Mucosa of descending colon (tissue), 3 donors: ENCODE data around the gene GGA3. TPM values are rescaled to one million over a fixed set of nuclear protein-coding genes. Genes with fewer than 3 reads are reported as not detected.

Experiments used
- ATAC-seq: fragments of 200-7000 bp; cut with Tn5 transposase; one replicate; pipeline ENCODE4 v1.9.1; 2020; ENCODE audit warnings: mild to moderate bottlenecking, moderate library complexity
- DNase-seq, 3 donors: peaks; one replicate each; pipeline ENCODE4 v3.0.0-alpha.2; 2020
- H3K36me3 ChIP-seq: fragments of 200-600 bp; one replicate; pipeline ENCODE4 v1.8.0; 2021; ENCODE audit warnings: low read depth, mild to moderate bottlenecking
- H3K4me1 ChIP-seq: fragments of 200-600 bp; one replicate; pipeline ENCODE4 v1.8.0; 2021; ENCODE audit warnings: low read depth, mild to moderate bottlenecking
- H3K4me3 ChIP-seq: fragments of 200-600 bp; one replicate; pipeline ENCODE4 v1.8.0; 2021; ENCODE audit warnings: mild to moderate bottlenecking
- H3K9me3 ChIP-seq: fragments of 200-600 bp; one replicate; pipeline ENCODE4 v1.8.0; 2021; ENCODE audit warnings: mild to moderate bottlenecking
- intact Hi-C, 2 donors: fragments of 100-400 bp; cut with DNase I in 1 of 2; cut with micrococcal nuclease in 1 of 2; formaldehyde crosslinking; loops; one replicate each; pipeline versions ENCODE4 v1.11.0 to v1.11.1; 2022; cut with DNase I, micrococcal nuclease
- long read RNA-seq, 2 donors: library from polyadenylated mRNA; unstranded; transcript quantifications; one replicate each; pipeline ENCODE4 v2.0.0, GENCODE V29; 2019 to 2021
- total RNA-seq, 3 donors: library from RNA; stranded (reverse); fragmentation: NEBNext Ultra II Directional in 2 of 3; extraction: Animal tissue kit (Norgen Biotek cat#: 25700) in 2 of 3; gene quantifications; one replicate each; pipeline versions ENCODE4 v1.2.1 to v1.2.4, GENCODE V29; 2021 to 2023
- TF ChIP-seq, protein P1 (sequence below): fragments of 200-600 bp; IDR thresholded peaks from one replicate; pipeline ENCODE4 v1.8.0; 2022; ENCODE audit warnings: antibody characterized with exemption, mild to moderate bottlenecking
- donor health status: DM: no; HTN: no; CAD: no; lungs with moderate emphysema.
- donor health status: DM: no; HTN: no; CAD: no.
- donor health status: DM: no; HTN: yes; CAD: no.

The GGA3 gene, protein sequence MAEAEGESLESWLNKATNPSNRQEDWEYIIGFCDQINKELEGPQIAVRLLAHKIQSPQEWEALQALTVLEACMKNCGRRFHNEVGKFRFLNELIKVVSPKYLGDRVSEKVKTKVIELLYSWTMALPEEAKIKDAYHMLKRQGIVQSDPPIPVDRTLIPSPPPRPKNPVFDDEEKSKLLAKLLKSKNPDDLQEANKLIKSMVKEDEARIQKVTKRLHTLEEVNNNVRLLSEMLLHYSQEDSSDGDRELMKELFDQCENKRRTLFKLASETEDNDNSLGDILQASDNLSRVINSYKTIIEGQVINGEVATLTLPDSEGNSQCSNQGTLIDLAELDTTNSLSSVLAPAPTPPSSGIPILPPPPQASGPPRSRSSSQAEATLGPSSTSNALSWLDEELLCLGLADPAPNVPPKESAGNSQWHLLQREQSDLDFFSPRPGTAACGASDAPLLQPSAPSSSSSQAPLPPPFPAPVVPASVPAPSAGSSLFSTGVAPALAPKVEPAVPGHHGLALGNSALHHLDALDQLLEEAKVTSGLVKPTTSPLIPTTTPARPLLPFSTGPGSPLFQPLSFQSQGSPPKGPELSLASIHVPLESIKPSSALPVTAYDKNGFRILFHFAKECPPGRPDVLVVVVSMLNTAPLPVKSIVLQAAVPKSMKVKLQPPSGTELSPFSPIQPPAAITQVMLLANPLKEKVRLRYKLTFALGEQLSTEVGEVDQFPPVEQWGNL
- total RNA-seq = 10 to 100 TPM; 45.3 to 54.8 (median 49.3) TPM
- long read RNA-seq, donor 1, full-length matches to known transcripts = 17 of 44 reads
- long read RNA-seq, donor 1, partial matches to known transcripts = 10 of 44 reads
- long read RNA-seq, donor 1, other reads (novel, unspliced or antisense) = 17 of 44 reads
- long read RNA-seq, donor 2, partial matches to known transcripts = 2 of 7 reads
- long read RNA-seq, donor 2, other reads (novel, unspliced or antisense) = 5 of 7 reads

- H3K4me3 ChIP-seq = peak within 1 kb of the TSS; percentile 91
- peak; percentile 97 for DNase-seq
- peaks cover 16% of the 10 kb centered on the region for H3K4me1 ChIP-seq
- H3K9me3 ChIP-seq = no peaks in the 10 kb centered on the region
- ATAC-seq = peak; percentile 98
- TF ChIP-seq, protein P1, sequence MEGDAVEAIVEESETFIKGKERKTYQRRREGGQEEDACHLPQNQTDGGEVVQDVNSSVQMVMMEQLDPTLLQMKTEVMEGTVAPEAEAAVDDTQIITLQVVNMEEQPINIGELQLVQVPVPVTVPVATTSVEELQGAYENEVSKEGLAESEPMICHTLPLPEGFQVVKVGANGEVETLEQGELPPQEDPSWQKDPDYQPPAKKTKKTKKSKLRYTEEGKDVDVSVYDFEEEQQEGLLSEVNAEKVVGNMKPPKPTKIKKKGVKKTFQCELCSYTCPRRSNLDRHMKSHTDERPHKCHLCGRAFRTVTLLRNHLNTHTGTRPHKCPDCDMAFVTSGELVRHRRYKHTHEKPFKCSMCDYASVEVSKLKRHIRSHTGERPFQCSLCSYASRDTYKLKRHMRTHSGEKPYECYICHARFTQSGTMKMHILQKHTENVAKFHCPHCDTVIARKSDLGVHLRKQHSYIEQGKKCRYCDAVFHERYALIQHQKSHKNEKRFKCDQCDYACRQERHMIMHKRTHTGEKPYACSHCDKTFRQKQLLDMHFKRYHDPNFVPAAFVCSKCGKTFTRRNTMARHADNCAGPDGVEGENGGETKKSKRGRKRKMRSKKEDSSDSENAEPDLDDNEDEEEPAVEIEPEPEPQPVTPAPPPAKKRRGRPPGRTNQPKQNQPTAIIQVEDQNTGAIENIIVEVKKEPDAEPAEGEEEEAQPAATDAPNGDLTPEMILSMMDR = no peak
- H3K36me3 ChIP-seq = peaks cover 2% of the 10 kb centered on the region
- intact Hi-C loops = no loop called here
Measured at GRCh38 chr17:75261336-75262111, at the start of gene GGA3, which contains the start of gene MRPS7. Gene GGA3 (minus strand): TSS chr17:75261606. CDS start chr17:75261587, 19 bp downstream. Gene MRPS7 (plus strand): TSS chr17:75261879. CDS start chr17:75261901, 22 bp downstream.

DNA sequence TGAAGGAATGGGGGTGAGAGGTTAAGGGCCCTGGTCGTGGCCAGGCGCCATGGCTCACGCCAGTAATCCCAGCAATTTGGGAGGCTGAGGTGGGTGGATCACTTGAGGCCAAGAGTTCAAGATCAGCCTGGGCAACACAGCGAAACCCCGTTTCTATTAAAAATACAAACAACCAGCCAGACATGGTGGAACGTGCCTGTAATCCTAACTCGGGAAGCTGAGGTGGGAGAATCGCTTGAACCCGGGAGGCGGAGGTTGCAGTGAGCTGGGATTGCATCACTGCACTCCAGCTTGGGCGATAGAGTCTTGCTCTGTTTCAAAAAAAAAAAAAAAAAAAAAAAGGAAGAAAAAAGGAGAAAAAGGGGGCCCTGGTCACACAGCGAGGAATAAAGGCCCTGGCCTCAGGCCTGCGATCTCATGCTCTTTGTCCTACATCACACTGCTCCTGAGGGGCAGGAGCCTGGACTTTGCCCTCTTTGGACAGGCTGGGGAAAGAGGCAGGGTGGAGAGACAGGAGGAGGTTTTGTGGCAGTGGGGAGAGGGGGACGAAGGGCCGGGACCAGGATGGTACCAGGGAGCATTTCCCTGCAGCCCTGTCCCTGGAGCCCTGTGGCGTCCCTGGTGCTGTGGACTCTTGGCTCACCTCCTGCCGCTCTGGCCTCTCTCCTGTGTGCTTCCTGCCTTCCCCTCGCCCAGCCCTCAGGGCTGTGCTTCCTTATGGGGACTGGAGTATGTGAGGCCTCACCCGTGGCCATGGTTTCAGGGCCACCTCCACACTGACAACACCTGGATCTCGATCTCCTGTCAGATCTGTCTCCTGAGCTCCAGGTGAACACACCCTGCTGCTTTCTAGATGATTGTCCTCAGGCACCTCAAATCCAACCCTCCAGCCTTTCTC lies 47.6 kb upstream of the GGA3 start:
- peak; percentile 82 to 85 (median 83) for DNase-seq
- TF ChIP-seq, protein P1 = no peak
- H3K36me3 ChIP-seq = no peaks in the 10 kb centered on the region
- peaks cover 20% of the 10 kb centered on the region for H3K4me1 ChIP-seq
- ATAC-seq = peak; percentile 95
- no peaks in the 10 kb centered on the region for H3K9me3 ChIP-seq
- intact Hi-C loops = no loop called here
- no peak overlapping the region for H3K4me3 ChIP-seq

- DNase-seq (no peak), ATAC-seq (no peak)
- H3K36me3 ChIP-seq = no peaks in the 10 kb centered on the region
- H3K9me3 ChIP-seq = no peaks in the 10 kb centered on the region
- intact Hi-C loops = no loop called here
- TF ChIP-seq, protein P1 = no peak
- H3K4me1 ChIP-seq = peaks cover 20% of the 10 kb centered on the region
- H3K4me3 ChIP-seq = no peak overlapping the region
Measured at GRCh38 chr17:75307957-75308731, 46.7 kb upstream of the GGA3 start.

- no peaks in the 10 kb centered on the region for H3K4me1 ChIP-seq
Measured at GRCh38 chr17:75301502-75302206, 40.2 kb upstream of the GGA3 start.

More at GRCh38 chr17:75301502-75302206, 40.2 kb upstream of the GGA3 start:
- Histone ChIP-seq H3K36me3 (no peaks in the 10 kb centered on the region), H3K4me3 (no peak overlapping the region), H3K9me3 (no peaks in the 10 kb centered on the region)
- no peak for DNase-seq
- TF ChIP-seq, protein P1 = no peak
- intact Hi-C loops = no loop called here
- ATAC-seq = no peak
